NCI-H1092 treated with DMSO at 0.1 percent for 48 hours (cell line): Measurements from ENCODE around the gene DPY30.
"Not testable (repeated sequence)": the region's sequence is repeated elsewhere in the genome, so short reads cannot be mapped to it uniquely, and the experiment has no call there.

Experiments
- DNase-seq: peaks from one replicate; lab custom pipeline; 2025; lab: John Stamatoyannopoulos, UW

Gene DPY30

GRCh38 chr2:32039447-32040219 lies at the start of gene DPY30:
DPY30 (minus strand) TSS chr2:32039805; CDS start chr2:32039456, 349 bp downstream.
- peak; percentile 87 for DNase-seq

GRCh38 chr2:32074134-32074506 lies 34.5 kb upstream of the DPY30 start:
- DNase-seq = no peak

- DNase-seq = no peak
These were observed 27.9 kb upstream of the DPY30 start for GRCh38 chr2:32067549-32067948.

GRCh38 chr2:32064713-32065112 lies 25.1 kb upstream of the DPY30 start:
- DNase-seq = no peak

- DNase-seq = peak; percentile 23
These were observed 24.5 kb upstream of the DPY30 start for GRCh38 chr2:32064021-32064601.

GRCh38 chr2:32063310-32064020 lies 23.9 kb upstream of the DPY30 start, which contains the start of gene SPAST:
SPAST (plus strand) TSS chr2:32063556; CDS start chr2:32063832, 276 bp downstream.
- DNase-seq = peak; percentile 97

- DNase-seq = peak; percentile 39
These were observed 22.6 kb upstream of the DPY30 start for GRCh38 chr2:32061973-32062861.

GRCh38 chr2:32061430-32061829 lies 21.8 kb upstream of the DPY30 start:
- no peak for DNase-seq

- no peak for DNase-seq
These were observed 20.7 kb upstream of the DPY30 start for GRCh38 chr2:32060266-32060665.

GRCh38 chr2:32058130-32058529 lies 18.5 kb upstream of the DPY30 start:
- DNase-seq = no peak

GRCh38 chr2:32054583-32054982 lies 15.0 kb upstream of the DPY30 start:
- DNase-seq = not testable (repeated sequence)

- no peak for DNase-seq
These were observed 12.3 kb upstream of the DPY30 start for GRCh38 chr2:32051836-32052439.

- DNase-seq = no peak
These were observed 4.0 kb upstream of the DPY30 start for GRCh38 chr2:32043561-32043960.

GRCh38 chr2:32034198-32034887 lies 5.3 kb downstream of the DPY30 start:
- not testable (repeated sequence) for DNase-seq

- DNase-seq = not testable (repeated sequence)
These were observed 20.7 kb downstream of the DPY30 start for GRCh38 chr2:32018789-32019482.

GRCh38 chr2:32012872-32013271 lies 26.7 kb downstream of the DPY30 start:
- no peak for DNase-seq

GRCh38 chr2:32011485-32011960 lies 28.1 kb downstream of the DPY30 start:
- peak; percentile 31 for DNase-seq

GRCh38 chr2:32010670-32011484 lies 28.7 kb downstream of the DPY30 start, which contains the start of gene MEMO1:
MEMO1 (minus strand) TSS chr2:32011008; CDS start chr2:32010247, 761 bp downstream.
- peak; percentile 87 for DNase-seq

GRCh38 chr2:32010280-32010669 lies 29.3 kb downstream of the DPY30 start:
- DNase-seq = peak; percentile 22
